Kidney epithelial cell (primary cell): Measurements from ENCODE around the gene SULT4A1. TPM values are rescaled to one million over a fixed set of nuclear protein-coding genes. Genes with fewer than 3 reads are reported as not detected.
A peak's percentile ranks its signal among the peaks of the same experiment; 100 is the strongest.

Experiments used
- DNase-seq: peaks from one replicate; pipeline ENCODE4 v3.0.0-alpha.2; 2010; ENCODE audit warnings: low read depth
- H3K27me3 ChIP-seq: 2 replicates; pipeline ENCODE4 v1.6.0; 2011; ENCODE audit warnings: low read length; ENCODE audit not compliant: control insufficient read depth, insufficient read depth
- H3K36me3 ChIP-seq: 2 replicates; pipeline ENCODE4 v1.5.1; 2011; ENCODE audit warnings: low read length; ENCODE audit not compliant: control insufficient read depth, insufficient read depth
- H3K4me3 ChIP-seq: 2 replicates; pipeline ENCODE4 v1.5.1; 2011; ENCODE audit warnings: low read depth, mild to moderate bottlenecking, control low read depth, low read length
- total RNA-seq: library from RNA; depleted of rRNA; stranded (reverse); fragments of >200 nt; gene quantifications from 2 replicates; pipeline ENCODE4 v1.2.3, GENCODE V29; 2015
- TF ChIP-seq, protein P1 (sequence below): IDR thresholded peaks from 2 replicates; pipeline ENCODE4 v1.5.1; 2011; ENCODE audit warnings: mild to moderate bottlenecking, moderate library complexity, low read length, control low read depth, inconsistent platforms; ENCODE audit not compliant: insufficient read depth, poor library complexity, severe bottlenecking

SULT4A1 gene
- total RNA-seq, 1 donor from 2014 or later, result 1.8 TPM

DNA sequence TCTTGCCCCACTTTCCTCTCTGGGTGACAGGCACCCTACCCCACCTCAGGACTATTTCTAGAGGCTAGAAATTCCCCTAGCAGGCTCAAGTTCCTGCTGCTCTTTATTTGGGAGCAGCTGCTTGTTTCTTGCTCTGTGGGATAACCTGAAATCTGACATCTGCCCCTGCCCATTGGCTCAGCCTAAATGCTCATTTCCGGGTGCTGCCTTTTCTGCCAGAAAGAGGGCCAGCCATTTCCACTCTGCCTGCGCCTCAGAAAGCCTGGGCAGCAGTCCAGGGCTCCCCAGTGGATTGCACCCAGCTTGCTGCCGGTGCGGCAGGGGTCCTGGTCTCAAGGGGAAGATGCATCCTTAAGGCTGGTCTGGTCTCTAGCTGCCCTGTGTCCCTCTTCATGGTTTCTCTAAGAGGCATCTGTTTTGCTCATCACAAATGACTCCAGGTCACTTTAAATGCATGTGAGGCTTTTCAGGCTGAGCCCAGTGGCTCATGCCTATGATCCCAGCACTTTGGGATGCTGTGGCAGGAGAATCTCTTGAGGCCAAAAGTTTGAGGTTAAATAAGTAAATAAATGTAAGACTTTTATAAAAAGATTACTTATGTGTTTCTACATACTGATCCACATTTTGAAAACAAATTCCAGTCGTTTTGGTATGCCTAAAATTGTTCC lies 39.8 kb upstream of the SULT4A1 start:
- TF ChIP-seq, protein P1, sequence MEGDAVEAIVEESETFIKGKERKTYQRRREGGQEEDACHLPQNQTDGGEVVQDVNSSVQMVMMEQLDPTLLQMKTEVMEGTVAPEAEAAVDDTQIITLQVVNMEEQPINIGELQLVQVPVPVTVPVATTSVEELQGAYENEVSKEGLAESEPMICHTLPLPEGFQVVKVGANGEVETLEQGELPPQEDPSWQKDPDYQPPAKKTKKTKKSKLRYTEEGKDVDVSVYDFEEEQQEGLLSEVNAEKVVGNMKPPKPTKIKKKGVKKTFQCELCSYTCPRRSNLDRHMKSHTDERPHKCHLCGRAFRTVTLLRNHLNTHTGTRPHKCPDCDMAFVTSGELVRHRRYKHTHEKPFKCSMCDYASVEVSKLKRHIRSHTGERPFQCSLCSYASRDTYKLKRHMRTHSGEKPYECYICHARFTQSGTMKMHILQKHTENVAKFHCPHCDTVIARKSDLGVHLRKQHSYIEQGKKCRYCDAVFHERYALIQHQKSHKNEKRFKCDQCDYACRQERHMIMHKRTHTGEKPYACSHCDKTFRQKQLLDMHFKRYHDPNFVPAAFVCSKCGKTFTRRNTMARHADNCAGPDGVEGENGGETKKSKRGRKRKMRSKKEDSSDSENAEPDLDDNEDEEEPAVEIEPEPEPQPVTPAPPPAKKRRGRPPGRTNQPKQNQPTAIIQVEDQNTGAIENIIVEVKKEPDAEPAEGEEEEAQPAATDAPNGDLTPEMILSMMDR, result no peak
- DNase-seq, result peak; percentile 38
- H3K27me3 ChIP-seq, result no peaks in the 10 kb centered on the region
- no peak overlapping the region for H3K4me3 ChIP-seq
- no peaks in the 10 kb centered on the region for H3K36me3 ChIP-seq

DNA sequence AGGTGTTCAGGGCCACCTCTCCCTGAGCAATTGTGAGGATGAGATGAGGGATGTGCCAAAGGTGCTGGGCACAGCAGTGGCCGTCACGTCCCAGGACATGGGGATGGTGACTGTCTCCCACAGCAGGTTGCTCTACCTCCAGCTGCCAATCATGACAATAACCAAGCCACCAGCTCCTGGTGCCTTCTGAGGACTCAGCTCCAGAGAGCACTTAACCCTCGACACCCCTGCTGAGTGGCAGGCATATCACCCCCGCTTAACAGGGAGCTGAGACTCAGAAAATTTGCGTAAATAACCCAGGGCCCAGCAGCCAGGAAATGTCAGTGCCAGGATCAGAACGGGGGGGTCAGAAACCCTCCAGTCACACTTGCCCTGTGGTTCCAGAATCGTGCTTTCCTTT lies 37.9 kb upstream of the SULT4A1 start:
- DNase-seq, result no peak
- Histone ChIP-seq H3K4me3 (no peak overlapping the region), H3K36me3 (no peaks in the 10 kb centered on the region), H3K27me3 (no peaks in the 10 kb centered on the region)
- TF ChIP-seq, protein P1, result no peak

DNA sequence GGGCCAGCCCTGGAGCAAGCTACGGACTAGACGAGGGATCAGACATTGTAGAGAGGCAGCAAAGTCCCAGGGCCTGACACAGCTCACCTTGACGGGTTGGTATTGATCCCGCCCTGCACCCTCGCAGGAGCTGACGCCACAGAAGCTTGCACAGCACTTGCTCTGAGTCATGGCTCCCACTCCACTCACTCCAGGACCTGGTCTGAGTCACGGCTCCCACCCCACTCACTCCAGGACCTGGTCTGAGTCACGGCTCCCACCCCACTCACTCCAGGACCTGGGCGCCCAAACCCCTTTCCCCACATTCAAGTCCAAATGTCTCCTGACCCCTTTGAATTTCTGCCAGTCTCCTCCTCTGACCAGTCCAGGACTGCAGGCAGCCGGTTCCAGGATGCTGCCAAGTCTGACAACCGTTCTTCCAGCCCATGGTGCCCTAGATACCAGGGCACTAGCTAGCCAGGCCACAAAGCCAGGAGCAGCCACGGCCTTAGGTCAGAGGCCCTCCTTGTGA lies 35.5 kb upstream of the SULT4A1 start:
- TF ChIP-seq, protein P1, result no peak
- Histone ChIP-seq H3K27me3 (peaks cover 11% of the 10 kb centered on the region), H3K36me3 (no peaks in the 10 kb centered on the region), H3K4me3 (no peak overlapping the region)
- peak; percentile 31 for DNase-seq

DNA sequence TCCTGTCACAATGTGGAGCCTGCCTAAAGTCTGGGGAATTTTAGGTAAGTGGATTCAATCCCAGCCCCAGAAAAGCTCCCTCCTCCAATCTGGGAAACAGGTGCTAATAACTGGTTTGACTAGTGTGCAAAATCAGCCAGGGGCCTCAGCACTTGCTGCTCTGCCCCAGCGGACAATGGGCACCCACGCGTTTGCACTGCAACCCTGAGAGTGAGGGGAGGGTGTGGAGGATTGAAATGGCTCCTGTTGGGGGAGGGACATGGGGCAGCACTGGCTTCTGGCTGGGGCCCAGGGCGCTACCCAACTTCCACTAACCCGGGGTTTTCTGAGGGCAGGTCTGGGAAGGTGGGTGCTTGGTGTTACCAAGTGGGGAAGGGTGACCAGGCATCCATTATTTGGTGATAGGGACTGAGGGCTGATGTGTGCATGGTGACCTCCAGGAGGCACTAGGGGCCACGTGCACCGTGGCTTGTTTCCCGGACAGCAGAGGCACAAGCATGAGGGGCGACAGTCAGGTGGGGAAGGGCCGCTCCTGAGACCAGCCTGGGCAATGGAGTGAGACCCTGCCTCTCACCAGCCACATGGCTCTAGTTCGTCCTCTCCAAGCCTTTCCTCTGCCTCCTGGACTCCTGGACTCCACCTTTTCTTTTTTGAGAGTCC lies 33.8 kb upstream of the SULT4A1 start:
- H3K4me3 ChIP-seq, result no peak overlapping the region
- H3K36me3 ChIP-seq, result no peaks in the 10 kb centered on the region
- TF ChIP-seq, protein P1, result no peak
- DNase-seq, result no peak
- H3K27me3 ChIP-seq, result peaks cover 26% of the 10 kb centered on the region

DNA sequence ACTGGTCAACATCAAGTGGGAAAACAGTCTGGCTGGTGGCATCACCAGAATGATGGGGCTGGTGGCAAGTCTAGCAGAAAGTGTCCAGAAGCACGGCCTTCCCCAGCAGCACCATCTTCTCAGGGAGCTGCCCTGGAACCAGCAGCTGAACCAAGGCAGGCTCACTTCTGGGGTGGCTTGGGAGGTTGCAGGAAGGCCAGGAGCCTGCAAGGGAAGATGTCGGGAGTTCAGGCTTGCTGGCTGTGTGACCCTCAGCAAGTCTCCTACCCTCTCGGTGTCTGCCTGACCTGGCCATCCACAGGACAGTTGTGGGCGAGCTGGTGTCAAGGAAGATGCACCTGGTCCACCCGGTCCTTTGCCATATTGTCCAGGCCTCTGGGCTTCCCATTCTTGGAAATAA lies 31.8 kb upstream of the SULT4A1 start:
- H3K4me3 ChIP-seq, result no peak overlapping the region
- H3K27me3 ChIP-seq, result peaks cover 44% of the 10 kb centered on the region
- TF ChIP-seq, protein P1, result no peak
- H3K36me3 ChIP-seq, result no peaks in the 10 kb centered on the region
- DNase-seq, result no peak

DNA sequence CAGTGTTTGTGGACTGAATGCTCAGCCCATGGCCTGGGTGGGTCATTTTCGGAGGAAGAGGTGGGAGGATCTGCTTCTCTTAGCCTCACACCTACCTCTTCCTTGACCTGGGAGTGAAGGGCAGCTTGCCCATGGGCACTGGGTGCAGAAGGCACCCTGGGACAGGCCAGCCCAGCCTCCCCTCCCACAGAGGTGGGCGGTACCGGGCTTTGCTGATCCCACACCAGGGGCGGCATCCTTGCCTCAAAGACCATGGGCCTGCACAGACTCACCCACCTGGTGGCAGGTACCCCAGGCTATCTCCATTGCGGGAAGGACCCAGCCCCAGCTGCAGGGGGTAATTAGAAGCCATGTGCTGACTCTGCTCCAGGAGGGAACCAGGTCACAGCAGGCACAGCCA lies 31.0 kb upstream of the SULT4A1 start:
- DNase-seq, result no peak
- Histone ChIP-seq H3K36me3 (no peaks in the 10 kb centered on the region), H3K27me3 (peaks cover 46% of the 10 kb centered on the region), H3K4me3 (no peak overlapping the region)
- TF ChIP-seq, protein P1, result no peak
